HG02981 (cell line): ENCODE results near the gene GPR141.

ENCODE experiments used
- ATAC-seq: cut with Tn5 transposase; IDR thresholded peaks from one replicate; pipeline ENCODE4 v1.9.1; 2021; ENCODE audit warnings: mild to moderate bottlenecking, moderate library complexity; ENCODE audit not compliant: unreplicated experiment

Gene GPR141

GRCh38 chr7:37729181-37729580 is 45.6 kb downstream of the GPR141 start:
- ATAC-seq = no peak

GRCh38 chr7:37730501-37730900 is 46.9 kb downstream of the GPR141 start:
- ATAC-seq = no peak

- ATAC-seq = peak; percentile 77
Observed at GRCh38 chr7:37732253-37732652, 48.7 kb downstream of the GPR141 start.

- no peak for ATAC-seq
Observed at GRCh38 chr7:37732888-37733287, 49.3 kb downstream of the GPR141 start.

GRCh38 chr7:37735196-37735595 is 51.6 kb downstream of the GPR141 start:
- ATAC-seq = no peak

GRCh38 chr7:37738321-37738720 is 54.8 kb downstream of the GPR141 start:
- no peak for ATAC-seq

- ATAC-seq = no peak
Observed at GRCh38 chr7:37740398-37740797, 56.8 kb downstream of the GPR141 start.

GRCh38 chr7:37741776-37742175 is 58.2 kb downstream of the GPR141 start:
- no peak for ATAC-seq

- ATAC-seq = no peak
Observed at GRCh38 chr7:37751096-37751495, 67.5 kb downstream of the GPR141 start.

GRCh38 chr7:37753398-37754050 is 70.0 kb downstream of the GPR141 start:
- no peak for ATAC-seq

GRCh38 chr7:37756797-37757551 is 73.4 kb downstream of the GPR141 start:
- no peak for ATAC-seq

GRCh38 chr7:37757563-37757962 is 74.0 kb downstream of the GPR141 start:
- no peak for ATAC-seq

GRCh38 chr7:37758501-37759045 is 75.0 kb downstream of the GPR141 start:
- ATAC-seq = no peak

- ATAC-seq = no peak
Observed at GRCh38 chr7:37759526-37759925, 76.0 kb downstream of the GPR141 start.

GRCh38 chr7:37765421-37765829 is 81.9 kb downstream of the GPR141 start:
- ATAC-seq = no peak

- ATAC-seq = peak; percentile 90
Observed at GRCh38 chr7:37765872-37766525, 82.4 kb downstream of the GPR141 start.

GRCh38 chr7:37768611-37769010 is 85.0 kb downstream of the GPR141 start:
- no peak for ATAC-seq

GRCh38 chr7:37769291-37769690 is 85.7 kb downstream of the GPR141 start:
- ATAC-seq = no peak

GRCh38 chr7:37769726-37770125 is 86.2 kb downstream of the GPR141 start:
- no peak for ATAC-seq

GRCh38 chr7:37770838-37771237 is 87.3 kb downstream of the GPR141 start:
- no peak for ATAC-seq

GRCh38 chr7:37771342-37771741 is 87.8 kb downstream of the GPR141 start:
- ATAC-seq = no peak

- no peak for ATAC-seq
Observed at GRCh38 chr7:37771801-37772200, 88.2 kb downstream of the GPR141 start.
